HK-2 (cell line): ENCODE results near the gene NOC2L.

Source experiments
- DNase-seq: peaks from one replicate; pipeline ENCODE4 v3.0.0-alpha.2; 2018; ENCODE audit not compliant: unreplicated experiment

The NOC2L gene

DNA sequence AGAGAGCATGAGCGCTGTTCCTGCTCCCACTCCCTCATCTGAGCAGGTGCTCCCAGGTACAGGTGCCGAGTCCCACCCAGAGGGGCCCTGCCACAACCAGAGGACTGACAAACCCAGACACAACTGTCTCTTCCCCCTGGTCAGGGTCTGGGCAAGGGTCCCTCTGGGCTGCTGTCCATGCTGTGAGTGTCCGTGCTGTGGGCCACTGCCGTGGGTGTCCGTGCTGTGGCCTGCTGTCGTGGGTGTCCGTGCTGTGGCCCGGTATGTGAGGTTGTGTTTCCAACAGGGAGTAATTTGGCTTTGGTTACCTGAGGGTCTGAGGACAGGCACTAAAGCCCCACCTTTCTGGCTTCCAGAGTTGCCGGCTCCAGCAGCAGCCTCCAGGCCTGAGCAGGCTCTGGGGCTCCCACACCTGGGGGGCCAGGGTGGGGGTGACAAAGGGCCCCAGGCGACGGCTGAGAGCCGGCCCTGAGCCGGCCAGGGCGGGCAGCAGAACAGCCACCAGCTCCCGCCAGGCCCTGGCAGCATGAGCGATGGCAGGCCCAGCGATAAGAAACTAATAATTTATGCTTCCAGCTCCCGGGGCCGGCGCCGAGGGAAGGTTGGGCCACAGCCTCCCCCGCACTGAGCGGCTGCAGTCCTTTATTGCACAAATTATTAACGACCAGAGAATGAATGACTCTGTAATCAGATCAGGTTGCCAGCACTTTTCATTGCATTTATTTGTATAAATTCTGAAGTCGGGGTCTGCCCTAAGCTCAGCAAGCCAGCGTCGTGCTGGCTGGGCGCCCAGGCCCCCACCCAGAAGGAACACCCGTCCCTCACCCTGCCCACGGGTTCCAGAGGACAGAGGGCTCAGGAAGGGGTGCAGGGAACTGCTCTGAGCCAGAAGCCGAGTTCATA lies 42.6 kb downstream of the NOC2L start:
- peak; percentile 38 for DNase-seq

DNA sequence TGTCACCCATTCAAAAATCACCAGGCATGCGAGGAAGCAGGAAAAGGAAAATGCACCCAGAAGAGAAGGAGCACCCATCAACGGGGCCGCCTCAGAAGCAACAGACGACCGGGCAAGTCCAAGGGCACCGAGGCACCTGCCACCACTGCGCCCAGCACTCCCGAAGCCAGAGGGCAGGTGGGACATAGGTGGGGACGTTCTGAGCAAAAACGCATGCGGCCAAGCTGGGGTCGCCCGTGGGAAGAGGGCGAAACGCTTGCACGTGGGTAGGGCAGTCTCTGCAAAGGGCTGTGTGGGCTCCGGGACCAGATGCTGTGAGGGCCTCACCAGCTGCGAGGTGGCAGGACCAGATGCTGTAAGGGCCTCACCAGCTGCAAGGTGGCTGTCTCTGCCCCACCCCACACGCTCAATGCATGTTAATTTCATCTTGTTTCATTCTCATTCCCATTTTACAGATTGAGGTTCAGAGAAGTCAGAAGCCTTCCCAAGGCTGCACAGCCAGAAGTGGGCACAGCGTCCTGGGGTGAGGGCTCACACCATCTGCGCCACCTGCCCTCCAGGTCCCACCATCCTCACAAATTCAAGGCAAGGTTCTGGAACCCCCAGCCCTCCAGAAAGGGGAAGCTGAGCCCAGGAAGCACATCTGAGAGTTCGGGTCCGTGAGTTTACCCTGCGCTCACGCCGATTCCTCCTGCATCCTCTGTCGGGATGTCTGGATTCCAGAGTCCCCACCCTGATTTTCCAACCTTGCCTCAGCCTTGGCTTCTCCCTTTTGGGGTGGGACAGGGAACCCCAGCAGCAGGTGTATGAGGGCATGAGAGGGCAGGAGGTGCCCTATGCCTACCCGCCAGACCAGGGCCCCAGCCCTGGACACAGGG lies 43.5 kb downstream of the NOC2L start:
- no peak for DNase-seq

DNA sequence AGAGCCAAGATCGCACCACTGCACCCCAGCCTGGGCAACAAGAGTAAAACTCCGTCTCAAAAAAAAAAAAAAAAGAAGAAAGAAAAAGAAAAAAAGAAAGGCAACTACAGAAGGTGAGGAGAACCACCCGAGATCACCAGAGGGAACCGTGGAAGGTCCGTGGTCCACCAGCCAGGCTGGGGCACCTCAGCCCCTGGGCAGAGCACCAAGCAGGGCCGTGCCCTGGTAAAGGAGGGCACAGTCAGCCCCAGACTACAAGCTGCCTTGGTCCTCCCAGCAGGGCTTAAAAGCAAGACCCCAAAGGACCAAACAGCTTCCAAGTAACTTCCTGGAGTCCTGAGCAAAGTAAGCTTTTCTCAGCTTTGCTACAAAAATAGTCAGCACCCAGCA lies 44.2 kb downstream of the NOC2L start:
- DNase-seq, result no peak

- DNase-seq, result no peak
Observed at GRCh38 chr1:914131-914890, 44.7 kb downstream of the NOC2L start.

DNA sequence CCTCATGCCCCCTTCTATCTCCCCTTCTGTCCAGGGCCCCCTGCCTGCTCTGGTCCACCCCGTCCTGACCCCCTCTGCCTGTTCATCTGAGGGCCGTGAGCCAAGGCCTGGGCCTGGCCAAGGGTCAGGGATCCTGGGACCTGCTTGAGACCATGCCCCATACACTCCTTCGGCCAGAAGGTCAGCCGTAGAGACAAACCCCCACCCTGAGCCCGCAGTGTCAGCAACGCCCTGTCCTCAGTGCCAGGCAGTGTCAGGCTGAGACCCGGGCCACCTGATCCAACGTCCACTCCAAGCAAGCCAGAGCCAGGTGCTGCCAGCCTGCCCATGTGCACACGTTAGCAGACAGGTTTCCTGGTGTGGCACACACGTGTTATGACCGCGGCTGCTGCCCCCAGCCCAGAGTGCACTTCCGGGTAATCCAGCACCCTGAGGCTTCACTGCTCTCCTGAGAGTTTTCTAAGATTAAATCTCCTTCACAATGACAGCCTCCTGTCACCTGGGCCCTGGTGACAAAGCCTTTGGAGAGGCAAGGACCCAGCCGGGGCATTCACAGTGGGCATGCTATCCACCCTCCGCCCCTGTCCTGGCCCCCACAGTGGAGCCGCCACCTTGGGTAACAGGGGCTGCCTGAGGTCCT lies 45.4 kb downstream of the NOC2L start:
- DNase-seq, result peak; percentile 6

DNA sequence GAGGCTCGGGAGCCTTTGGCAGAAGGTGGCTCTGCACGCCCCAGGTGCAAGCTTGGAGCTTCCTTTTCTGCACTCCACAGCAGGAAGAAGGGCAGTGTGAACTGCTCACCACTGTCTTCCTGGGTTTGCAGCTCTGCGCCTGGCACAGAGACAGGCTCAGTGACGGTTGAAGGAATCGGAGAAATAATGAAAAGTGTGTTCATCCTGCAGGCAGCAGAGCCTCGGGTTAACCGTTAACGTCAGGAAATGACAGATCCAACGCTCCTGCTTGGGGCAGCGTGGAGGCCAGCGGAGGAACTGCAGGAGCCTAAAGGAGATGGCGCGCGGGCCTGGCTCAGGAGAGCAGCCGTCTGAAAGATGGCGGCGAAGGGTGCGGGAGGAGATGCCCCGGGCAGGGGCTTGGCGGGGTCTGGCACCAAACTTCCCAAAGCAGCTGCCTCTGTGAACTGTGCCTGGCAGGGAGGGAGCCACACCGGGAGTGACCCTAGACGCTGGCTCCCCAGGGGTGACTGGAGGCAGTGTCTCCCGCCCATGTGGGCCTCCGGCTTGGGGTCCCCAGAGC lies 46.2 kb downstream of the NOC2L start:
- DNase-seq, result peak; percentile 78

- peak; percentile 48 for DNase-seq
Observed at GRCh38 chr1:911875-912739, 46.9 kb downstream of the NOC2L start.

DNA sequence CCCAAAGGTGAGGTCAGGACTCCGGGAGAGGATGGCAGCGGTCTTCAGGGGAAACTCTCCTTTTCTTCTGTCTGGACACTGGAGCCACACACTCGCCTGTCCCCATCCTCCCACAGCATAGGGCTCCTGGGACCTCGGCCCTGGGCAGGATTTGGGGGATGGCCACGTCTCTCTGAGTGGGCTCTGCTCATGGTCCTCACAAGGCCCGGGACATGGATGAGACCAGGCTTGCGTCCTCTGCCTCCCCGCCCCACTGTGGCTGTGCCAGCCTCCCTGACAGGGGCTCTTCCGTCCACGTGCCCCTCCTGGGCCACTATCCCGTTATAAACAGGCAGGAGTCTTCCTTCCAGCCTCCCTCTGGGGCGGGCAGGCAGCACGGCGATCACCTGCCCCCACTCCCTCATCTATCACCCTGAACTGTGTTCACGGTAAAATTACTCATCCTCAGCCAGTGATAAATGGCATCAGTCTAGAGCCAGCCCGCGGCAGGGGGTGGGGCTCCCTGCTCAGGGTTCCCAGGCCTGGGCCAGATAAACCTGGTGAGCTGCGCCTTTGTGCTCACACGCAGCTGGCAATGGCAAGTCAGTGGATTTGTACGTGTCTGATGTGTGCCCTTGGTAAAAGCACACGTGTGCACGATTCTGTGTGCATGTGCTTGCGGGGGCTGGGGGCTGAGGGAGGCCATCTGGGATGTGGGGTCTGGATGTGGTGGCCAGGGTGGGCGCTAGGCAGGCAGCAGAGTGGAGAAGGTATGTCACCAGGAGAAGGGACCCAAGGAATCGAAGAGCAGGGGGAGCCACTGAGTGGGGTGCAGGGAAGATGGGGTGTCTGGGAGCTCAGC lies 48.0 kb downstream of the NOC2L start:
- DNase-seq, result peak; percentile 83

GRCh38 chr1:910311-910880 lies 48.7 kb downstream of the NOC2L start:
- no peak for DNase-seq

DNA sequence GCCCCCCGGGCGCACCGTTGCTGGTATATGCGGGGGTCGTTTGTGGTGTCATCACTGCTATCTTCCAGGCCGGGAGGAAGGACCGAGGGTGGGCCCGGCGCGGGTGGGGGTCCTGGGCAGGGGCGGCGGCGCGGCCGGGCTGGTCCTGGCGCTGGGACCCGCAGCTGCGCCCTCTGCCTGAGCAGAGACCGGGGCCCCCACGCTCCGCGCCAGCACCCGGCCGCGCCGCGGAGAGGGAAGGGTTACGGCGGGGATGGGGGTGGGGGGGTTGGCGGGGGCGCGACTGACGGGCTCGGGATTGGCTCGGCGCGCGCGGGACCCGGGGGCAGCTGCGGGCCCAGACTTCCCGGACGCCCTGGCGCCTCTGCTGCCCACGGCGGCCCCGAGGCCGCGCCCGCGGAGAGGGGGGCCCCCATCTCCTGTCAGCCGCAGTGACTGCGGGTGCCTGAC lies 49.2 kb downstream of the NOC2L start:
- DNase-seq, result no peak

DNA sequence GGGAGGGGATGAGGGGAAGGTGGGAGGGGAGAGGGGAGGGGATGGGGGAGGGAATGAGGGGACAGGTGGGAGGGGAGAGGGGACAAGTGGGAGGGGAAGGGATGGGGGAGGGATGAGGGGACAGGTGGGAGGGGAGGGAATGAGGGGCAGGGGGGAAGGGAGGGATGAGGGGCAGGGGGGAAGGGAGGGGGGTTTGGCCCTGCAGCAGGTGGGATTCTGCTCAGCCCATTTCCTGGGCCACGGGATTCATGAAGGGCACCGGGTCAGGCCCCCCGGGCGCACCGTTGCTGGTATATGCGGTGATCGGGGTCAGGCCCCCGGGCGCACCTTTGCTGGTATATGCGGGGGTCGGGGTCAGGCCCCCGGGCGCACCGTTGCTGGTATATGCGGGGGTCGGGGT lies 50.4 kb downstream of the NOC2L start:
- DNase-seq, result no peak

GRCh38 chr1:907611-908451 lies 51.2 kb downstream of the NOC2L start:
- no peak for DNase-seq

DNA sequence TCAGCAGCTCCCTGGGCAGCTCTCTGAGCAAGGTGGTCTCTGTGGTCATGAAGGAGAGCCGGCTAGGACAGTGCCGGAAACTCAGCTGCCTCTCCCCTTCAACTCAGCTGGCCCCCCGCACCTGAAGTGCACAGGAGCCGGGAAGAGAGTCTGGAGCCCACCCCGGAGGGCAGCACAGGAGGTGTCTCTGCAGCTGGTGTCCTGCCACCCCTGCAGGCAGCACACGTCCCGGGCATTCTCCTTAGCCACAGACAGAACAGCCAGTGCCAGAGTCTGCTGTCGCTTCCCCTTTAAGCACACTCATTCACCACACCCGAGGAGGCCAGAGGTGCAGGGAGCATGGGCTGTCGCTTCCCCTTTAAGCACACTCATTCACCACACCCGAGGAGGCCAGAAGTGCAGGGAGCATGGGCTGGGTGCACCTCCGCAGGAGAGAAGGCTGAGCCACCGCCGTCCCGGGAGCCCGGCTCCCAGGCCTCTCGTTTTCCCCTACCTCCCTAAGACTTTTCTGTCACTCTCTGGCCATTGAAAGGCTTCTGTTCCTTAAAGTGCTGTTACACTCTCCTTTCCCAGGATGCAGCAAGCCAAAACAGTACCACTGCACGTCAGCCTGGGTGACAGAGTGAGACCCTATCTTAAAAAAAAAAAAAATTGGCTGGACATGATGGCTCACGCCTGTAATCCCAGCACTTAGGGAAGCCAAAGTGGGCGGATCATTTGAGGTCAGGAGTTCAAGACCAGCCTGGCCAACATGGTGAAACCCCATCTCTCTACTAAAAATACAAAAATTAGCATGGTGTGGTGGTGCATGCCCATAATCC lies 52.2 kb downstream of the NOC2L start:
- DNase-seq, result peak; percentile 80

DNA sequence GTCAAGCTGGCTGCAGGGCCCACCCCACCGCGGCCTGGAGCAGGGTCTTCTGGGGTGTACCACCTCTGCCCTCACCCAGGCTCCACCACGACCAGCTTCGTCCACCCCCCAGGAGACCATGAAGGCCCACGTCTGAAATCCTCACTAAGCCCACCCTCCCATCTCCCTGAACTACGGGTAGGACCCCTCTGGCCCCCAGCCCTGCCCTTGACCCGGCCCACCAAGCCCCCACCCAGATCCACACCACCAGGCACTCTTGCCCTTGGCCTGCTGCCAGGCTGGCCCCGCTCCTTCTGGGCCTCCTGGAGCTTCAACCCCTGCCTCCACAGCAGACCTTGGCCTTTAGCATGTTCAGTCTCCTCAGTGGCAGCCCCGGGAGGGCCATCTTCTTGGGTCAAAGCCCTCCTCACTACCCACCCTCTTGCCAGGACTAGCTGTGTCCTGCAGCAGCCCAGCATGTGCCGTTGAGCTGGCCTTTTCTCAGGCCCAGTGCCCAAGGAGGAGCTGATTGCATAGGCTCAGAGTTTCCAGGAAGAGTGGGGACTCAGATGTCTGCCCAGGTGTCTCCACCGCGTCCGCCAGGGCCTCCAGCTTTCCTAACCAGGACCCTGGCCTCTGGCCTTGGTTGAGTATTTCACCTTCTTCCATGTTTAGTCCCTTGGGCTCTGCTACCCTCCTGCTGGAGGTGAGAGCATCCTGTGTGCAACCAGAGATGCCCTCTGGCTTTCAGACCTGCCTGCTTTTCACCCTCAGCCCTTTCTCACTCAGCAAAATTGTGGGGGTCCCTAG lies 53.1 kb downstream of the NOC2L start:
- DNase-seq, result no peak

- DNase-seq, result no peak
Observed at GRCh38 chr1:905071-905749, 53.8 kb downstream of the NOC2L start.
